NCI-H526 treated with DMSO at 0.1 percent for 48 hours (cell line): ENCODE results near the gene ZNF837.

ENCODE experiments used
- DNase-seq: peaks from one replicate; lab custom pipeline; 2025; lab: John Stamatoyannopoulos, UW

The ZNF837 gene

DNA sequence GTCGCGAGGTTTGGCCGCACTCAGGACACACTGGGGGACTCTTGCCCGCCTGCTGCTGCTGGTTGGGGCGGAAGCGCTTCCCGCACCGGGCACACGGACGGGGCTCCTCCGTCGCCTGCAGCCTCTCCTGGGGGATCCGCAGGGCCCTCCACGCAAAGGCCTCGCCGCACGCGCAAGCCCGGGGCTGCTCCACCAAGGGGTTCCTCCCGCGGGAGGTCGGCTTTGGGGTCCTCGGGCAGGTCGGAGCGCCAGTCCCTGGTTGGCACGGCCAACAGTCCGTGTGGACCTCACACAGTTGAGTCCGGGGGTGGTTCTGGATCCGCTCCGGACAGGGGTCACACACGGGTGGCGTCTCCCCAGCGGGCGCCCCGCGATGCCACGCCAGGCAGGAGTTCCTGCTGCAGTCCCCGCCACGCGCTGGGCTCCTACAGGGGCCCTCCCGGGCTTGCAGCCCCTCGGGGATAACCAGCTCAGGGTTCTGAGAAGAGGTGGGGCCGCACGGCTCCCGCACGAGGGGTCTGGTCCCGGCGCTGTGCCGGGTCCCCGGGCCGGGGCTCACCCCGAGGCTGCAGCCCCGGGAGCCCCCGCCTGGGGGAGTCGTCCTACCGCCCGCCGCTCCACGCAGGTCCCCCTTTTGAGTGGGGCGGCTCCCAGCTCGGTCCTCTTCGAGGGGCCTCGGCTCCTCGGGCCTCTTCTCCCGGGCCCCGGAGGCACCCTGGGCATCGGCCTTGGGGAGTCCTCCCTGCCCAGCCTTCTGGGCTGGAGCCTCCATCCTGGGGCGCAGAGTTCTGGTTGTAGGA is 12.1 kb downstream of the ZNF837 start:
- DNase-seq, result no peak

DNA sequence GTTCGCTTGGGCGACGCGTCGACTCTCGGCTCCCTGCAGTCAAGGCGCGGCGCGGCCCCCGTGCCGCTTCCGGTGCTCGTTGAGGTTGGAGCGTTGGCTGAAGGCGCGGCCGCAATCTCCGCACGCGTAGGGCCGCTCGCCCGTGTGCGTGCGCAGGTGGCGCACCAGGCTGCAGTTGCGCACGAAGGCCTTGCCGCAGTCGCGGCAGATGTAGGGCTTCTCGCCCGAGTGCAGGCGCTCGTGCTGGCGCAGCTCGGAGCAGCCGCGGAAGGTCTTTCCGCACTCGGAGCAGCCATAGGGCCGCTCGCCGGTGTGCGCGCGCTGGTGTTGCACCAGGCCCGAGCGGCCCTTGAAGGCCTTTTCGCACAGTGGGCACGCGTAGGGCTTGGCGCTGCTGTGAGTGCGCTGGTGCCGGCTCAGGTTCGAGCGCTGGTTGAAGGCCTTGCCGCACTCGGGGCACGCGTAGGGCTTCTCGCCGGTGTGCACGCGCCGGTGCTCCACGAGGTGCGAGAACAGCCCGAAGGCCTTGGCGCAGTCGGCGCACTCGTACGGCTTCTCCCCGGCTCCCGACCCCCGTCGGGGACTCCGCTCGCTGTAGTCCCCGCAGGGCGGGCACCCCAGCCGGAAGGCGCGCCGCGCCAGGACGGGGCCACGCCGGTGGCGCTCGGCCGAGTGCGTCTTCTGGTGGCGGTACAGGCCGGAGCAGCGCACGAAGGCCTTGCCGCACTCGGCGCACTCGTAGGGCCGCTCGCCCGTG is 13.0 kb downstream of the ZNF837 start:
- DNase-seq, result no peak

DNA sequence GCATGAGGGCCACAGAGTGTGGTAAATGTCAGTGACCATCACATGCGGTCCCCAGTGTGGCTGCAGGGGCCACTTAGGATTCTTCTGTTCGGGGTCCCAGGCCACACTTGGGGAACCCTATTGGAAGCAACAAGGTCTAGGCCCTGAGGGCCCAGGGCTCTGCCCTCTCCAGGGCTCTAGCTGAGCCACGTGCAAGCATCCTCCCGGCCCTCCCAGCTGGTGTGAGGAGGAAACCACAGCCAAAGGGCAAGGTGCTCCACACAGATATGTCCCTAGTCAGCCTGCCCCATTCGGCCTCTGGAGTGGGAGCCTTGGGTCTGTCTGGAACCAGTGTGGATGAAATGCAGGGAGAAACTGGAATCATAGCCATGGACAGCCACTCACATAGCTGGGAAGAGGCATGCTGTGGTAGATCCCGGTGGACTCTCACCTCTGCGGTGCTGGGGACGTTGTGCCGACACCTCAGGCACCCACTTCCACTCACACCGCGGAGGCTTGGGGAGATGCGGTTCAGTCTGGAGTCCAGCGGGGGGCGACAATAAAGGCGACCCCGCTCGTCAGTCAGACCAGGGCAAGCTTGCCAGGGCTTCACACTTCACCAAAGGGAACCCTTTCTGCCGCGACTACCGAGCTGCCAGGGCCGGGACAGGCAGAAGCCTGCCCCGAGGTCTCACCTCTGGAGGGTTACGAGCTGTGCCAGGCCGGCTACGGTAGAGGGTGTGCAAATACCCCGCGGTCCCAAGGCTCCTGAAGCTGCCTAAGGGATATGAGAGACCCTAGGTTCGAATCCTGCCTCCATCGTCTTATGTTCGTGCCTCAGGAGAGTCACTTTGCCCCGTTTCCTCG is 14.0 kb downstream of the ZNF837 start:
- no peak for DNase-seq

DNA sequence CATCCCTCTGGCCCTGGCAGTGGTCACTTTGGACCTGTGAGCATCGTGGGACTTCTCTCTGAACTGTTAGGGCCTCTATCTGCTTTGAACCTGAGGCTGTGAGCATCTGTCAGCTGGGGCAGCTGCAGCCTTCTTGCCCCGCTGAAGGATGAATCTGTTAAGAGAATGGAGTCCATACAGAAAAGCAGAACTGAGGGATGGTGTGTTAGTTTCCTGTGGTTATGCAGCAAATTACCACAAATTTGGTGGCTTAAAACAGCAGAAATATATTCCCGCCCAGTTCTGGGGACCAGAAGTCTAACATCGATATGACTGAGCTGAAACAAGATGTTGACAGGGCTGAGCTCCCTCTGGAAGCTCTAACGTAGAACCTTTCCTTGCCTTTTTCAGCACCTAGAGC is 16.7 kb downstream of the ZNF837 start:
- DNase-seq, result no peak

DNA sequence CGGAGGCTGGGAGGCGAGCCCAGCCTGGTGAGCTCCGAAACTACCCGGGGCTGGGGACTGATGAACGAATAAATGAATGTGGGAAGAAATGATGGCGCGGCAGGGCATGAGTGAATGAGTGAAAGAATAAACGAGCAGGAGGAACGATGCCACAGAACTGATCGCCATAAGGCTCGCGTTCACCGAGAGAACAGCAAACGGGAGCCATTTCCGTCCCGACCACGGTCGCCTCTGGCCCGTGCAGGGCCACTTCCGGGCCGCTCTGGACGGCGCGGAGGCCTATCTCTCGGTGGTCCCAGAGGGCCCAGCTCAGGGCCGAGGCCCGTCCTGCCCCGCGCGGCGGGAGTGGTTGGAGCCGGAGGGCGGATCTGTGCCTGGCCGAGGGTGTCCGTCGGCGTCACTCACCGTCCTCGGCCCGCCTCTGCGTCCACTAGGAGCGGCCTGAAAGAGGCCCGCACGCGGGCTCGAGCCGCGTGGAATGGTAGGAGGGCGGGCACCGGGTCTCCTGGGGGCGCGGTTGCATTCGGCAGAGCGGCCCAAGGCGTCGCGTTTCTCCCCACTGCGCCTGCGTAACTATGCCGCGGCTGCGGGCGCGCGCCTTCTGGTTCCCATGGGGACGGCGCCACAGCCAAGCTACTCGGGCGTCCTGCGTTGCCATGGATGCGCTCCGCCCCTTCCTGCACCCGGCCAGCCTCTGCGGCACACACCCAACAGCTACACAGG is 18.4 kb downstream of the ZNF837 start, which contains the start of gene ZNF497:
ZNF497 (minus strand) TSS at position 480 of the 723 bp plus-strand sequence. CDS start 5,116 bp downstream, outside the sequence.
- DNase-seq, result peak; percentile 89

DNA sequence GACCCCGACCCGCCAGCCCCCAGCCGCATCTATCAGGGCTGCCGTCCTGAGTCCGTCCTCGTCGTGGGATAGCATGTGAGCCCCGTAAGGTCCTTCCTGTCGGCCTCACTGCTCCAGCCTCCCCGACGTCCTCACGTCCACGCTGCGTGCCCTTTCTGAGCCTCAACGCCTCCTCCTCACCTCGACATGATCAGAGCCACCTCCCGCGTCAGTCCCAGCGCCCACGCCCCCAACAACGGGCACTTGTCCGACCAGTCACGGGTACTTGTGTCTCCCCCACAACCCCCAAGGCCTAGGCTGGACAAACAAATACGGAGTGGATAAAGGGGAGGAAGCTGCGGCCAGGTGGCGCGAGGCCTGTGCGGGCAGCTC is 18.9 kb downstream of the ZNF837 start:
- DNase-seq, result peak; percentile 34

DNA sequence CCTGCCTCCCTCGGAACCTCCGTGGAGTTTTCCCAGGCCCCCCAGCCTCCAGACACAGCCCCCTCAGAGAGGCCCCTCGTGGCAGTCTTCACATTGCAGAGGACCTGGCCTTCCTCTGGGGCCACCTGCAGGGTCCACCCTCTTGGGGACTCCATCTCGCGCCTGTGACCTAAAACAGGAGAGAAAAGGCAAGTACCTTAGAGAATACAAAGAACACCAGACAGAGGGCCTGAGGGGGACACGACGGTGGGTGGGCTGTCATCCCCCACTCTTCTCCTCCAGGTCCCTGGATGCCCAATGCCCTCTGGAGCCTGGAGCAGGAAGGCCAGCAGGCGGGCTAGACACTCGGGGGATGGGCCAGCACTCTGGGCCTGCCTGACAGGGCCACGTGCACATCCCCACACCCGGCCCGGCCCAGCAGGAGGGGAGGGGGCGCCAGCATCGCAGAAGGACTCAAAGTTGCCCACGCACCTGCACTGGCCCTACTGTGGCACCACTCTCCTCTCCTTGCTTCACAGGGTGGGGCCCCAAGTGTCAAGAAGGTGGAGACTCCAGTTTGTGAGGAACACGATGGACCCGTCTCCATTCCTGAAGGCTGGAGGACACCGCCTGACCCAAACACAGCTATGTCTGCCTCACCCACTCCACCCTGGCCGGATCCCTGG is 23.2 kb downstream of the ZNF837 start:
- DNase-seq, result no peak

DNA sequence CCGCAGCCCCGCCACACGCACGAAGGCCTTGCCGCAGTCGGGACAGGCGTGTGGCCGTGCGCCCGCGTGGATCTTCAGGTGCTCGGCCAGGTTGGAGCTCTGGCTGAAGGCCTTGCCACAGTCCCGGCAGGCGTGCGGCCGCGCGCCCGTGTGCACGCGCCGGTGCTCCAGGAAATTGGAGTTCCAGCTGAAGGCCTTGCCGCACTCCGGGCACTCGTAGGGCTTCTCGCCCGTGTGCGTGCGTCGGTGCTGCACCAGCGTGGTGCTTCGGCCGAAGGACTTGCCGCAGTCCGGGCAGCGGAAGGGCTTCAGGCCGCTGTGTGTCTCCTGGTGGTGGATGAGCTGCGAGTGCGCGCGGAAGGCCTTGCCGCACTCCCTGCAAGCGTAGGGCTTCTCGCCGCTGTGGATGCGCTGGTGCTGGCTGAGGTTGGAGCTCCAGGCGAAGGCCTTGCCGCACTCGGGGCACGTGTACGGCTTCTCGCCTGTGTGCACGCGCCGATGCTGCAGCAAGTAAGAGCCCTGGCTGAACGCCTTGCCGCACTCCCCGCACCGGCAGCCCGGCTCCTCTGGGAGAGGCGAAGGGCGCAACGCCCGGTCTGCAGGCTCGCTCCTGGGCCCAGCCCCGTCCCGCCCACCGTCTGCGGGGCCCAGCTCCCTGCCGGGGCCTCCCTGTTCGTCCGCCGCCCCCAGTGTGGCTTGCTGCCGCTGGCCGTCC is 23.9 kb downstream of the ZNF837 start:
- no peak for DNase-seq

DNA sequence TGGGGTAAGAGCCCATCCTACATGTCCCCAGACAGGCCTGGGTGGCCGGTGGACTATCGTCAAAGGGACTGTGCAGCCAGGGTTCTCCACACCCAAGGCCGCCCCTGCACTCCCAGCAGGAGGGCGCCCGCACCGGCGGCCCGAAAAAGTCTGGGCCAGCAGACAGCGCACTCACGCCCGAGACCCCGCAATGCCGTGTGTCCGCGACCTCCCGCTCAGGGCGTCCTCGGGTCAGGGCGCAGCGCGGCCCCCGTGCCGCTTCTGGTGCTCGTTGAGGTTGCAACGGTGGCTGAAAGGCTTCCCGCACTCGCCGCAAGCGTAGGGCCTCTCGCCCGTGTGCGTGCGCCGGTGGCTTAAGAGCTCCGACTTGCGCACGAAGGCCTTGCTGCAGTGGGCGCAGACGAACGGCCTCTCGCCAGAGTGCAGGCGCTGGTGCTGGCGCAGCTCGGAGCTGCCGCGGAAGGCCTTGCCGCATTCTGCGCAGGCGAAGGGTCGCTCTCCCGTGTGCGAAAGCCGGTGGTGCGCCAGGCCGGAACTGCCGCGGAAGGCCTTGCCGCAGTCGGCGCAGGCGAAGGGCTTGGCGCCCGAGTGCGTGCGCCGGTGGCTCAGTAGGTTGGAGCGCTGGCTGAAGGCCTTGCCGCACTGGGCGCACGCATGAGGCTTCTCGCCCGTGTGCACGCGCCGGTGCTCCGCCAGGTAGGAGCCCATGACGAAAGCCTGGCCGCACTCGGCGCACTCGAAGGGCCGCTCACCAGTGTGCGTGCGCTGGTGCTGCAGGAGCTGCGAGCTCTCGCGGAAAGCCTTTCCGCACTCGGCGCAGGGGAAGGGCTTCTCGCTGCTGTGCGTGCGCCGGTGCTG is 24.7 kb downstream of the ZNF837 start:
- no peak for DNase-seq

DNA sequence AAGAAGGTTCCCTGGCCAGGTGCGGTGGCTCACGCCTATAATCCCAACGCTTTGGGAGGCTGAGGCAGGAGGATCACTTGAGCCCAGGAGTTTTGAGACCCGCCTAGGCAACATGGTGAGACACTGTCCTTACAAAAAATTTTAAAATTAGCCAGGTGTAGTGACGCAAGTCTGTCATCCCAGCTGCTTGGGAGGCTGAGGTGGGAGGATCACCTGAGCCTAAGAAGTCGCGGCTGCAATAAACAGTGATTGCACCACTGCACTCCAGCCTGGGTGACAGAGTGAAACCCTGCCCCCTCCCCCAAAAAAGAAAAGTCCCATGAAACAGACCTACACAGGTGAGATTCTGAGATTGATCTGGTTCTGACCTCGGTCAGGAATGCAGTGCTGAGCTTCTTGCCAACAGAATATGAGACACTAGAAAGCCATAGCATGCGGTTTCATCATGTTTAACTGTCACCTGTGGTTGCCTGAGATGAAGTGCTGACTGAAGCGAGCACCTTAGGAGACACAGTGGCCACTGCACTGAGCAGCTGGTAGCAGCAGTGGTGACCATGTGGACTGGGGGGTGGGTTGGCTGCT is 25.5 kb downstream of the ZNF837 start:
- DNase-seq, result no peak

DNA sequence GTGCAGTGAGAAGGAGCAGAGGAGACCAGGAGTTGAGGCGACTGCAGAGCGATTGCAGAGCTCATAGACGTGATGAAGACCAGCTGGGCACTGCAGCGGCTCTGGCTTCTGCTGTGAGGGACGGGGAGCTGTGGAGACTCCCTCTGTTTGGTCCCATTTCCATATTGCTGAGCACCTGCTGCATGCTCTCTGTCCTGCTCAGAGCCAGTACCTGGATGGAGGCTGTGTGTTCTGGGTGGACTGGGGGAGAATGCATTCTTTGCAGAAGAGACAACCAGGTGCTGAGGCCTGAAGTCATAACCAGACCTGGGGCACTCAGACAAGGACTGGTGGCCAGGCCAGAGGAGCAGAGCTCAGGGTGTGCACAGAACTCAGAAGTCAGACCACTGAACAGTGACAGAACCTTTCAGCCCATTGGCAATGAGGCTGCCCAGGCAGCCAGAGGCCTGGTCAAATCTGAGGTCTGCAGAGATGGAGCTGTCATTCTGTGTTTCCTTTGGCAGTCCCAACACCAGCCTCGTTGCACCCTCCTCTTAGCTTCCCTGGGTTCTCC is 26.3 kb downstream of the ZNF837 start:
- no peak for DNase-seq

DNA sequence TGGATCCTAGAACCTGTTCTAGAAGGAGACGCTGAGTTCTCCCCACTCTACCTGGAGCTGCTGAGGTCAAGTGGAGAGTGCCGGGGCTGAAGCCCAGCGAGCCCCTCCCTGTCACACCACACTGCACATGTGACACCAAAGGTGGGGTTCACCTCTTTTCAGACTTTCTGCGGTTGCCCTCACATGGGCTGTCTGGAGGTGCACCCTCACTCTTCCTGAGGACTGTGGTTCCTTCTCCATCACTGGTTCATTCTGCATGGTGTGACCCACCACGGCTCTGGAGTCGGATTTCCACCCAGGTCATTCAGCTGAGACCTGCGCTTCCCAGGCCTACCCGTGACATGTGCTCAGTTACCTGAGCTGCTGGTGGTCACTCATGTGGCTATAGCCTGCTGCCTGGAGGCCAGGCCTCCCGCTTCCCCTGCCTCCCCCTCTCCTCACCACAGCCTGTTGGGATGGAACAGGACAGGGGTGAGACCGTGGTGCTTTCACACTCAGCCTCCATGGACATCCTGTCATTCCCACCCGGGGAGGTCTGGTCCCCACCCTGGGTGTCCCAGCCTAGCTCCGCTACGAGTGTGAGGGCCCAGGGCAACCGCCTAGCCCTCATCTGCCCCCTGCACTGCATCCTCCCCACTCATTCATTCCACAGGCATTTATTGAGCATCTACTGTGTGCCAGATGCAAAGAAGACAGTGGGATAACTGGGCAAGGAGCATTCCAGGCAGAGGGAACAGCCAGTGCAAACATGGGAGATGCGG is 26.9 kb downstream of the ZNF837 start:
- DNase-seq, result no peak

DNA sequence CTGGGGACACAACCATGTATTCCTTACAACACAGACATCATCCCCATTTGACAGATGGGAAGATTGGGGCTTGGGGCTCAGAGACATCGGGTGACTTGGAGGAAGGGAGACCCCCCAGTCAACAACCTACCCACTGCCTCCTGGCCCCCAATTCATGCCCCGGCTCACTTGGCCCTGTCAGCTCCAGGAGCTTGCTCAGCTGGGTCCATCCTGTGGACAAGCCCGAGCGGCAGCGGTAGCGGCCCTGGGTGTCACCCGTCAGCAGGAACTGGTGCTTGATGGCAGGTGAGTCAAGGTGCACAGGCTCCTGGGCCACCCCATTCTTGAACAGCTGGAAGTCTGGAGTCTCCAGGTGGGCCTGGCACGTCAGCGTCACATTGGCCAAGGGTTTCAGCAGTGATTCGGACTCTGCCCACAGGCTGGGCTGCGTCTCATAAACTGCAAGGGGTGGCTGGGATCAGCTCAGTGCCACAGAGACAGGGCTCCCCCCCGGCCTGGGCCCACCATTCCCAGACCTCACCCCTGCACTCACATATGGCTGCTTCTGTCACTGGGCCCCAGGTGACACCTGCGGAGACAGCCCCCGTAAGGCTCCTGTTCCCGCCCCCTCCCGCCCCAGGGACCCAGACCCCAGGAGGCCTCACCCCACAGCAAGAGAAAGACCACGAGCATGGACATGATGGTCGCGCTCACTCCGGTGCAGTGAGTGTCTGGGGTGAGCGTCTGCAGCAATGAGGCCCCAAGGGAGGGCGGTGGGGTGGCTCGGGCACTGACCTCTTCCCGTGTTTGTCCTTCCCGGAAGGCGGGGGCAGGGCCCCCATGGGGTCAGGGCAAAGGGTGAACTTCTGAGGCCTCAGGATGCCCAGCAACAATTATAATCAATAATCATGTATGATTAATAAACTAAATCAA is 27.8 kb downstream of the ZNF837 start, which contains the start of gene A1BG:
A1BG (minus strand) TSS at position 733 of the 912 bp plus-strand sequence; CDS start at position 678, 55 bp downstream.
- no peak for DNase-seq

DNA sequence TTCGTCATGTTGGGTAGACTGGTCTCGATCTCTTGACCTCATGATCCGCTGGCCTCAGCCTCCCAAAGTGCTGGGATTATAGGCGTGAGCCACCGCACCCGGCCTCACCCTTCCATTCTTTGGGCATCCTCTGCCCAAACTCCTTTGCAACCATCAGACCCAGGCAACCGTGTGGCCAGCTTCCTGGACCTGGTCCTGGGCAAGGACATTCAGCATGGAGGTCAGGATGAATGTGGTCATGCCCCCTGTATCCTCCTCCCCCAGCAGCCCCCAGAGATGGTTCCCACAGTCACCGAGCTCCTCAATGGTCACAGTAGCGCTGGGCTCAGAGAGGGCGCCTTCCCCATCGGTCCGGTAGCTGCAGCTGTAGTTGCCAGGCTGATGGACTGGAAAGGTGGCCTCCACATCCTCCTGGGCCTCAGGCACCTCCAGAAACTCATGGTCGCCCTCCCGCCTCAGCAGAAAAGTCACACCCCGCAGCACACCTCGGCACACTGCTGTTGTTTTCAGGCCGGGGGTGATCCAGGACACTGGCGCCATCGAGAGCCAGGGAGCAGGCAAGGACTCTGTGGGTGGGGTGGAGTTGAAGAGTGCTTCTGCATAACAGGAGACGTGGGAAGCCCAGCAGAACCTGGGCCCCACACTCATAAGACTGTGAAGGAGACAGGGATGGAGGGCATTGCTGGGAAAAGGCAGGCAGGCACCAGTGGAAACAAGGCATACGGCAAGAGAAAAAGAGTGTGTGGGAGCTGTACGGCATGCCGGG is 28.7 kb downstream of the ZNF837 start:
- DNase-seq, result no peak

DNA sequence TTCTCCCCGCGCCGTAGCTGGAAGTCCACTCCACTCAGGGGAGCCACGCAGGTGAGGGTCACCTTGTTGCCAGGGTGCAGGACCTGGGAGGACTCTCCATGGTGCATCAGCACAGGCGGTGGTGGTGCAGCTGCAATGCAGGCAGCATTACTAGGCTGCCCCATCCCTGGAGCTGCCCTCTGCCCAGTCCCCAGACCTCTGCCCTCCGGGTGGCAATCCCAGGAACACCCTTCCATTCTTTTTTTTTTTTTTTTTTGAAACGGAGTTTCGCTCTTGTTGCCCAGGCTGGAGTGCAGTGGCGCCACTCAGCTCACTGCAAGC is 29.3 kb downstream of the ZNF837 start:
- no peak for DNase-seq

DNA sequence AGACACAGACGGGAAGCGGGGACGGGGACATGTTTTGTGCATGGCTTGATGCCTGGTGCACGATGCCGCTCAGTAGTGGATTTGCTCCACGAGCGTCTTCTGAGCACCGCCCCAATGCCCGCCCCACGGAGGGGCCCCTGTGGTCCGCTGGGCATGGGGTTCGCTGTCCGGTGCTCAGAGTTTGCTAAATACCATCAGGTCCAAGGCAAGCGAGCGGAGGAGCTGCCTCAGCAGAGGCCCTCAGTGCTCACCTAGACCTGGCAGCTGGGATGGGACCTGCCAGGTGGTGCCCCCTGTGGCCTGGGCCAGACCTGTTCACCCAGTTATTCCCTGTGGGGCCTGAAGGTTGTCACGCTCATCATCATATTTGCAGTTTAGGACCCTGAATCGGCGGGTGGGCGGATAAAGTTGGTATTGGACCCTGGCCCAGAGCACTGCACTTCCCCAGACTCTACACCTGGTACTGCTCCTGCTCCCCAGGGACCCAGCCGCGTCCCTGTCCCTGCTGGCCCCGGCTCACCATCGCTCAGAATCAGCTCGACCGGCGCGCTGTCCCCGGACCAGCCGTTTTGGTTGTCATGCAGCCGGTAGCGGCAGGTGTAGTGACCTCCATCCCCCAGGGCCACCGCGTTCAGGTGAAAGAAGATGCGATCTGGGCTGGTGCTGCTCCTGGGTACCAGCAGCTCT is 29.8 kb downstream of the ZNF837 start:
- DNase-seq, result no peak
